Transverse colon (tissue), 4 donors: ENCODE measurements around the gene LRP10. TPM values are rescaled to one million over a fixed set of nuclear protein-coding genes. Genes with fewer than 3 reads are reported as not detected.
A peak's percentile ranks its signal among the peaks of the same experiment; 100 is the strongest.

Experiments
- DNase-seq: peaks from one replicate; pipeline ENCODE4 v3.0.0-alpha.2; 2019
- H3K27ac ChIP-seq, 4 donors: fragments of 200-600 bp; sonication (generic); 2 replicates each; pipeline ENCODE4 v1.5.1; 2016 to 2018; ENCODE audit warnings: inconsistent platforms in 4 of 4
- H3K27me3 ChIP-seq: fragments of 200-600 bp; sonication (generic); 2 replicates; pipeline ENCODE4 v1.5.1; 2017; ENCODE audit warnings: inconsistent platforms
- H3K36me3 ChIP-seq, 4 donors: fragments of 200-600 bp; sonication (generic); 2 replicates each; pipeline ENCODE4 v1.5.1; 2017 to 2019; ENCODE audit warnings: inconsistent platforms in 4 of 4
- H3K4me1 ChIP-seq, 4 donors: fragments of 200-600 bp; sonication (generic); 2 replicates each; pipeline ENCODE4 v1.5.1; 2017 to 2020; ENCODE audit warnings: inconsistent platforms in 4 of 4
- H3K4me3 ChIP-seq, 4 donors: fragments of 200-600 bp; sonication (generic); 1 replicate in 1 of 4; 2 replicates in 3 of 4; pipeline versions ENCODE4 v1.5.1 to v1.6.1; 2017 to 2019; ENCODE audit warnings: inconsistent platforms in 4 of 4
- H3K9me3 ChIP-seq, 2 donors: fragments of 200-600 bp; sonication (generic); 2 replicates each; pipeline ENCODE4 v1.5.1; 2017 to 2019; ENCODE audit warnings: inconsistent platforms in 2 of 2
- CTCF ChIP-seq, 5 experiments: fragments of 200-600 bp in 3 of 5; fragments of 450-650 bp in 2 of 5; sonication (generic) in 3 of 5; IDR thresholded peaks; 1 replicate in 2 of 5; 2 replicates in 3 of 5; pipeline ENCODE4 v1.5.1; 2016 to 2017; ENCODE audit warnings: antibody characterized with exemption in 5 of 5, inconsistent platforms in 3 of 5, mild to moderate bottlenecking in 2 of 5, moderate library complexity in 1 of 5
- EP300 ChIP-seq: sonication (generic); formaldehyde crosslinking; IDR thresholded peaks from one replicate; pipeline ENCODE4 v1.6.1; 2017; ENCODE audit warnings: antibody characterized with exemption, low read depth
- POLR2A ChIP-seq: fragments of 450-650 bp; IDR thresholded peaks from one replicate; pipeline ENCODE4 v1.6.1; 2016; ENCODE audit warnings: antibody characterized with exemption, mild to moderate bottlenecking, moderate library complexity
- POLR2AphosphoS5 ChIP-seq, 3 donors: sonication (generic); formaldehyde crosslinking; IDR thresholded peaks; one replicate each; pipeline ENCODE4 v1.6.1; 2016; ENCODE audit warnings: antibody characterized with exemption in 3 of 3
- WGBS, 2 donors: methylation state at CpG; one replicate each; pipeline ENCODE4 v1.1.5; 2018; ENCODE audit warnings: low coverage in 1 of 2; 5-methylcytosine and 5-hydroxymethylcytosine counted together
- in situ Hi-C, 4 donors: fragments of 200-750 bp; cut with MboI; loops; one replicate each; pipeline versions ENCODE4 v1.15.0 to v1.15.1; 2017; ENCODE audit warnings: low sequenced_read_pairs in 3 of 4, low pct_ligation_motif_present in 1 of 4, low pct_unique_long_range_greater_than_20kb in 1 of 4
- intact Hi-C: fragments of 100-400 bp; cut with DNase I; formaldehyde crosslinking; loops from one replicate; pipeline ENCODE4 v1.15.1; 2023; ENCODE audit warnings: low total_unique reads
- total RNA-seq, 4 donors: library from RNA; depleted of rRNA; stranded (reverse); fragments of >200 nt; gene quantifications; one replicate each; pipeline ENCODE4 v1.1.0, GENCODE V29; 2016

Gene LRP10
- total RNA-seq, 4 donors from 2014 or later: 88.8 to 232 (median 180) TPM

DNA sequence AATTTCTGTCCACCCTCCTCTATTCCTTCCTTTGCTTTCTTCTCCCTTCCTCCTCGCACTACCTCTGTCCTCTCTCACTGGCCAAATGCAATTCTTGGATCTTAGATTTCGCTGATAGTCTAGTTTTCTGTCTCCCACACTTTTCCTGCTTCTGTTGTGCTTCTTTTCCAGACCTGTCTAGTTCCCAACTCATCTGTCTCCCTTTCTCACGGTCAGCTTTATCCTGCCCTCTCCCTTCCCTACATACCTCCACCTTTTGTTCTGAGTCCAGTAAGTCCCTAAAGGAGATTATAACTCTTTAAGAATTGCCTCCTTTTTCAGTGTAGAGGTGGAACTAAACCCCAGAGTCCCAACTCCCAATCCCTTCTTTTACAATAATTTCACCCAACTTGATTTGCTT is 36.0 kb upstream of the LRP10 start:
- no peak for DNase-seq
- Histone ChIP-seq H3K27ac (peak overlapping the region; percentile 94 to 98 (median 96)), H3K27me3 (no peaks in the 10 kb centered on the region), H3K9me3 (no peaks in the 10 kb centered on the region), H3K36me3 (peaks cover 0 to 5% (median 2%) of the 10 kb centered on the region in 4 donors), H3K4me3 (no peak overlapping the region), H3K4me1 (peaks cover 8 to 40% (median 26%) of the 10 kb centered on the region in 4 donors)
- in situ Hi-C loops: loop anchor here in 1 of 4 donors (25.0 kb wide), 1 partner anchor 248 kb away; the partner anchor contains the start of genes ABHD4 and DAD1
- WGBS, 2 donors: 71 to 88% methylated on average over 3 of the region's 3 CpGs
- TF ChIP-seq POLR2A: no peak
- TF ChIP-seq EP300: no peak
- TF ChIP-seq CTCF (IDR thresholded peaks at IDR 0.05): no peak
- no peak for TF ChIP-seq POLR2AphosphoS5 (IDR thresholded peaks at IDR 0.05)
- intact Hi-C loops: no loop called here

DNA sequence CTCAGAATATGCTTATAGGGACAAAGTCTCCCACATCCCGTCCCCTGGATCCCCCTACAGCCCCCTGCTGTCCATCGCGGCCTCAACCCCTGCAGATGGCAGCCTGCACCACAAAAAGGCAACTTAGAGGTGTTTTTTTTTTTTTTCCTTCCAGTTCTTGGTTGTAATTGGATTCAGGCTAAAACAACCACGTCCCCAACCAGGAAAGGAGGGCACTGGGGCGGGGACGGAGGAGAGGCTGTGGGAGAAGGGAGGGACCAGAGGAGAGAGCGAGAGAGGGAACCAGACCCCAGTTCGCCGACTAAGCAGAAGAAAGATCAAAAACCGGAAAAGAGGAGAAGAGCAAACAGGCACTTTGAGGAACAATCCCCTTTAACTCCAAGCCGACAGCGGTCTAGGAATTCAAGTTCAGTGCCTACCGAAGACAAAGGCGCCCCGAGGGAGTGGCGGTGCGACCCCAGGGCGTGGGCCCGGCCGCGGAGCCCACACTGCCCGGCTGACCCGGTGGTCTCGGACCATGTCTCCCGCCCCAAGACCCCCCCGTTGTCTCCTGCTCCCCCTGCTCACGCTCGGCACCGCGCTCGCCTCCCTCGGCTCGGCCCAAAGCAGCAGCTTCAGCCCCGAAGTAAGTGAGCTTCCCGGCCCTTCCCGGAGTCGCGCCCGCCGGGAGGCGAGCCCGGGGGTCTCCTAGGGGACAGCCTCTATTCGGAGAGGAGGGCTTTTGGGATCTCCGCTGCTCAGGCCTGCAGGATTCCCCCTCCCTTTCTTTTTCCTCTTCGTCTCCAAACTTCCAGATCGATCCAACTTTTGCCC is 35.0 kb upstream of the LRP10 start, which contains the start of gene MMP14:
TSS of gene MMP14 (plus strand) at position 285 of the 813 bp plus-strand sequence. CDS start at position 518, 233 bp downstream.
- Histone ChIP-seq H3K27me3 (no peaks in the 10 kb centered on the region), H3K4me1 (peaks cover 10 to 42% (median 24%) of the 10 kb centered on the region in 4 donors), H3K36me3 (peaks cover 0 to 5% (median 2%) of the 10 kb centered on the region in 4 donors), H3K4me3 (peak within 1 kb of the TSS; percentile 80 to 98 (median 90)), H3K27ac (peak within 1 kb of the TSS; percentile 94 to 98 (median 96)), H3K9me3 (no peaks in the 10 kb centered on the region)
- in situ Hi-C loops: loop anchor here in 1 of 4 donors (25.0 kb wide), 1 partner anchor 249 kb away; the partner anchor contains the start of genes ABHD4 and DAD1
- no peak for TF ChIP-seq EP300
- peak in 4 of 5 experiments; percentile 25 to 30 (median 28) for TF ChIP-seq CTCF (IDR thresholded peaks at IDR 0.05)
- peak; percentile 68 to 85 (median 83) for TF ChIP-seq POLR2AphosphoS5 (IDR thresholded peaks at IDR 0.05)
- TF ChIP-seq POLR2A: peak; percentile 64
- WGBS, 2 donors: 5 to 10% methylated on average over 5 to 46 of the region's 46 CpGs
- peak; percentile 79 for DNase-seq
- intact Hi-C loops: loop anchor here (2.0 kb wide), 1 partner anchor 16 kb away; no protein-coding TSS in a partner anchor

- peak; percentile 58 for DNase-seq
- peaks cover 0 to 10% (median 5%) of the 10 kb centered on the region in 4 donors for H3K36me3 ChIP-seq
- no peaks in the 10 kb centered on the region for H3K27me3 ChIP-seq
- H3K9me3 ChIP-seq: no peaks in the 10 kb centered on the region
- H3K27ac ChIP-seq: peak overlapping the region; percentile 94 to 98 (median 96)
- 7 to 15% methylated on average over 8 to 51 of the region's 57 CpGs for WGBS, 2 donors
- peak overlapping the region; percentile 80 to 98 (median 90) for H3K4me3 ChIP-seq
- TF ChIP-seq POLR2A: peak; percentile 45
- no peak for TF ChIP-seq POLR2AphosphoS5 (IDR thresholded peaks at IDR 0.05)
- in situ Hi-C loops (loop anchor here in 1 of 4 donors (25.0 kb wide), 1 partner anchor 250 kb away; the partner anchor contains the start of genes ABHD4 and DAD1), intact Hi-C loops (loop anchor here (2.0 kb wide), 1 partner anchor 16 kb away; no protein-coding TSS in a partner anchor)
- H3K4me1 ChIP-seq: peaks cover 10 to 42% (median 24%) of the 10 kb centered on the region in 4 donors
These were observed 34.3 kb upstream of the LRP10 start for GRCh38 chr14:22837114-22837749.

DNA sequence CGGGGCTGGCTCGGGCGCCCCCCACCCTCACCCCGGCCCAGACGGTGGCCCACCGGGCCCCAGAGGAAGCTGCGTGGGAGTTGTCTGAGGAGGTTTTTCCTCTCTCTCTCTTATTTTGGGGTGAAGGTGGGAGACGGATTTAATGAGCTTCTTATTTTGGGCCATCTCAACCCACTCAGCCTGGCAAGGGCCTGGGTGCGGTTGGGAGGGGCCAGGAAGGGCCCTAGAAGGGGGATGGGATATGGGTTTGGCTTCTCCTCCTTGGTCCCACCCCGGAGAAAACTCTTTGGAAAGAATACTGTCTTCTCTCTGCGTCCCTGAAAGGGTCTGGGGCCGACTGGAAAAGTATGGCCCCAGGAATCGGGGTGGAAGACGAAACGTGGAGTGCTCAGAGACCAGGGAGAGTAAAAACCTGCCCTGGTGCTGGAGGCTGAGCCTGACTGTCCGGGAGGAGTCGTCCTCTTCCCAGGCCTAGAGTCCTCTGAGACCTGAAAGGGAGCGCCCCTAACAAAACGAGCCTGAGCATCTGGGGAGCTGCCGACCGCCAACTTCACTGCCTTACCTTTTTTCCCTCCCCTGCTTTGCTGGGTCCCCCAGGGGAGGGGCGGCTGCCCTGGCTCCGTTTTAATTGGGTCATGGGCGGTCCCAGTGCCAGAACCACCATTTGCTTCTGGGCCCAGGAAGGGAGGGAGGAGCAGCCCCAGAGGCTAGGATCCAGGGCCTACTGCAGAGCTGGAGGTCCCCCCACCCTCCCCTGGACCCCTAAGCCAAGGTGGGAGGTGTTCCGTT is 33.6 kb upstream of the LRP10 start:
- WGBS, 2 donors: 7 to 28% methylated on average over 8 to 25 of the region's 25 CpGs
- intact Hi-C loops (loop anchor here (2.0 kb wide), 1 partner anchor 15 kb away; no protein-coding TSS in a partner anchor), in situ Hi-C loops (loop anchor here in 1 of 4 donors (25.0 kb wide), 1 partner anchor 251 kb away; the partner anchor contains the start of genes ABHD4 and DAD1)
- no peaks in the 10 kb centered on the region for H3K27me3 ChIP-seq
- H3K36me3 ChIP-seq: peaks cover 0 to 17% (median 5%) of the 10 kb centered on the region in 4 donors
- peak overlapping the region; percentile 80 to 98 (median 90) for H3K4me3 ChIP-seq
- TF ChIP-seq CTCF (IDR thresholded peaks at IDR 0.05) (no peak), EP300 (no peak), POLR2AphosphoS5 (IDR thresholded peaks at IDR 0.05) (peak in 2 of 3 donors; percentile 16 to 30), POLR2A (peak; percentile 13)
- H3K4me1 ChIP-seq: peaks cover 10 to 42% (median 24%) of the 10 kb centered on the region in 4 donors
- peak; percentile 55 for DNase-seq
- no peaks in the 10 kb centered on the region for H3K9me3 ChIP-seq
- peak overlapping the region; percentile 94 to 98 (median 96) for H3K27ac ChIP-seq
